GM15510 (cell line): ENCODE data around the gene STAT3.

Experiments used
- POLR2A ChIP-seq: IDR thresholded peaks from 3 replicates; pipeline ENCODE4 v1.6.1; 2011; ENCODE audit warnings: borderline replicate concordance; ENCODE audit not compliant: insufficient read length; ENCODE audit errors: extremely low read depth

The STAT3 gene

DNA sequence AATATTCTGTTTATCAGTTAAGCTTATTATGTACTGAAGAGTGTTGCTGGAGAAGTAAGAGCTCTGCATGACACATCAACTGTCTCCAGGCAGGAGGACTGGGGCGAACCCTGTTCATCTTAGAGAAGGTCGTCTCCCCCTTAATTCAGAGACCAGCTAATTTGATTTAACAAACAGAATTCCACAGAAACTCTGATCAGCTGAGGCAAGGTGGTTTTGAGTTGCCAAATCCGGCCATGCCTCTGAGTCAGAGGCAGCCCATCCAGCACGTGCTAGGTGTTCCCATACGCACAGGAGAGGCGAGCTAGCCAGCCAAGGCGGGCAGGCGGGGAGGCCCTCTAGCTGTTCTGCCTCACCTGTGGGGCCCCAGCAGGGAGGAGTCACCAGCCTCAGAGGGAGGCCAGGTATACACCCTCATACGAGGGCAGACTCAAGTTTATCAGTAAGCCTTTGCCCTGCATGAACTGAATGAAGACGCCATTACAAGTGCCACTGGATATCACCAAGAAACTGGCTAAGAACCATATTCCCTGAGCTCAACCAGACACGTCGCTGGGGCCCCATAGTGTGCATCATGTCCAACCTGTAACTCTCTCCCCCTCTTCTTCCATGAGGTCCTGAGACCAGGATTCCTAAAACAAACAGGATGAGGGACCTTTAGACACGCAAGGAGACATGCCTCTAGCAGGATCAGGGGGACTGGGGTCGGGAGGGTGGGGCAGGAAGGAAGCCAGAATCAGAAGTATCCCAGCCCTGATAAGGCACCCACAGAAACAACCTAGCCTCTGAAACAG lies 74.3 kb downstream of the STAT3 start:
- TF ChIP-seq POLR2A, result no peak

- no peak for TF ChIP-seq POLR2A
These were observed 74.9 kb downstream of the STAT3 start for GRCh38 chr17:42313389-42313772.

DNA sequence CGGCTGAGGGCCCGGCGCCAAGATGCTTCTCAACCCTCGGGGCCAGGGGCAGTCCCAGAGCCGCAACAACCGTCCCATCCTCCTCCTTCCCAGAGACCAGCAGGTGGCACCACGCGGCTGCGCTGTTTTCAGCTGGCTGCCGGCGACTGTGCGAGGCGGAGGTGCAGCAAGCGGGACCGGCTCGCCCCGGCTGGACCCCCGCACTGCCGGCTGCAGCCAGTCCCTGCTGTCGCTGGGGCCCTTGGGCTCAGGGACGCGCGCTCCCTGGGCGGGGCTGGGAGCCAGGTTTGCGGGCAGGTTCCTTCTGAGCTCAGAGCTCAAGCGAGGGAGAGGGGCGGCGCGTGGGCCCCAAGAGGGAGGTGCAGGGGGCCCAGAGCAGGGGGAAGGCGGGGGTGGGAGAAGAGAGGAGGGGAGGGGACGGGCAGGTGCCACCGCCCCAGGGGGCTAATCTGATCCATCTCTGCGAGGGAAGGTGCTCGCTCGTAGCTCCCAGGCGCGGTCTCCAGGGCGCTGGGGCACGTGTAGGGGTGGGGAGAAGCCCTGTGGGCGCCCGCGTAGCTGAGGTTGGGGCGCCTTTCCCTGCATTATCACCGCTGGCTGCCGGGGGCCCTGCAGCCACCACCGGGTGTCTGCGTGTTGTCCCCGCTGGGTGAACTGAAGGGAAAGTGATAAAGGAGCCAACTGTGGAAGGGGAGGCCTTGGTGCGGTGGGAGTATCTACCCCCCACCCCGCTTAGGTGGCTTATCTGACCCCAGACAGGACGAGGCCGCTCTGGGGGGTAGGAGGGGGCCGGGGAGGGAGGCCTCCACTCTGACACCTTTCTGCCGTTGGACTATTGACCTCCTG lies 75.7 kb downstream of the STAT3 start:
- TF ChIP-seq POLR2A, result peak; percentile 21

DNA sequence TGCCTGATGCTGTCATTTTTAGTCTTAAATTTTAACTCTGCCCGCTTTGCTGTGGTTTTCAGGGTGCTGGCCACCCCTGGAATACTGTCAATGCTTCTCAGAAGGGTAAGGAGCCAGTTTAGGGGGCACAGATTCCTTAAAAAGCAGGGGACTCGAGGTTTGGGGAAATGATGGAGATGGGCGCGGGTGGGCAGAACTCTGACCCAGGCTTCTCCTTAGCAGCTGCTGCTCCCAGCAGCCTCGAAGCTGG lies 76.3 kb downstream of the STAT3 start:
- TF ChIP-seq POLR2A, result no peak

DNA sequence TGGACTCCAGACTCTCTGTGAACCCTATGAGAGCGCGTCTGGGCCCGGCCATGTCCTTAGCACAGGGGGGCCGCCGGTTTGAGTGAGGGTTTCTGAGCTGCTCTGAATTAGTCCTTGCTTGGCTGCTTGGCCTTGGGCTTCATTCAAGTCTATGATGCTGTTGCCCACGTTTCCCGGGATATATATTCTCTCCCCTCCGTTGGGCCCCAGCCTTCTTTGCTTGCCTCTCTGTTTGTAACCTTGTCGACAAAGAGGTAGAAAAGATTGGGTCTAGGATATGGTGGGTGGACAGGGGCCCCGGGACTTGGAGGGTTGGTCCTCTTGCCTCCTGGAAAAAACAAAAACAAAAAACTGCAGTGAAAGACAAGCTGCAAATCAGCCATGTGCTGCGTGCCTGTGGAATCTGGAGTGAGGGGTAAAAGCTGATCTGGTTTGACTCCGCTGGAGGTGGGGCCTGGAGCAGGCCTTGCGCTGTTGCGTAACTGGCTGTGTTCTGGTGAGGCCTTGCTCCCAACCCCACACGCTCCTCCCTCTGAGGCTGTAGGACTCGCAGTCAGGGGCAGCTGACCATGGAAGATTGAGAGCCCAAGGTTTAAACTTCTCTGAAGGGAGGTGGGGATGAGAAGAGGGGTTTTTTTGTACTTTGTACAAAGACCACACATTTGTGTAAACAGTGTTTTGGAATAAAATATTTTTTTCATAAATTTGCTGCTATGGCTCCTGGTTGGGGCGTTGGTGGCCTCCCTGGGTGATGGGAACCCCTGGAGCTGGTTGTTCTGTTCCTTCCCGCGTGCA lies 76.8 kb downstream of the STAT3 start:
- no peak for TF ChIP-seq POLR2A

DNA sequence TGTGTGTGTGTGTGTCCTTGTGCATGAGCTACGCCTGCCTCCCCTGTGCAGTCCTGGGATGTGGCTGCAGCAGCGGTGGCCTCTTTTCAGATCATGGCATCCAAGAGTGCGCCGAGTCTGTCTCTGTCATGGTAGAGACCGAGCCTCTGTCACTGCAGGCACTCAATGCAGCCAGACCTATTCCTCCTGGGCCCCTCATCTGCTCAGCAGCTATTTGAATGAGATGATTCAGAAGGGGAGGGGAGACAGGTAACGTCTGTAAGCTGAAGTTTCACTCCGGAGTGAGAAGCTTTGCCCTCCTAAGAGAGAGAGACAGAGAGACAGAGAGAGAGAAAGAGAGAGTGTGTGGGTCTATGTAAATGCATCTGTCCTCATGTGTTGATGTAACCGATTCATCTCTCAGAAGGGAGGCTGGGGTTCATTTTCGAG lies 77.4 kb downstream of the STAT3 start:
- TF ChIP-seq POLR2A, result no peak

- TF ChIP-seq POLR2A, result peak; percentile 8
These were observed 78.1 kb downstream of the STAT3 start for GRCh38 chr17:42309986-42310786.

DNA sequence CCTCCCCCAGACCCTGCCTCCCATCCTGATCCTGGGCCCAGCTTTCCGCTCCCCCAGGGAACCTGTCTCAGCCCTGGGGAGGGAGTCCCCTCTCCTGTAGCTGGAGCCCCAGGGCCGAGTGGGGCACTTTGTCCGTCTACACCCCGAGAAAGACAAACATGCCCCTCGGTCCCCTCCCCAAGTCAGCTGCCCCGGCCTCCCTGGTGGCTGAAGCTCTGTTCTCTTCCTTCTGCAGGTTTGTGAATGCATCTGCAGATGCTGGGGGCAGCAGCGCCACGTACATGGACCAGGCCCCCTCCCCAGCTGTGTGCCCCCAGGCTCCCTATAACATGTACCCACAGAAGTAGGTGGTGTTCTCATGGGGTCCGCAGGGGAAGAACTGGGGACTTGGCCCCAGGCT lies 79.1 kb downstream of the STAT3 start:
- no peak for TF ChIP-seq POLR2A

- TF ChIP-seq POLR2A, result no peak
These were observed 79.8 kb downstream of the STAT3 start for GRCh38 chr17:42308446-42308845.

DNA sequence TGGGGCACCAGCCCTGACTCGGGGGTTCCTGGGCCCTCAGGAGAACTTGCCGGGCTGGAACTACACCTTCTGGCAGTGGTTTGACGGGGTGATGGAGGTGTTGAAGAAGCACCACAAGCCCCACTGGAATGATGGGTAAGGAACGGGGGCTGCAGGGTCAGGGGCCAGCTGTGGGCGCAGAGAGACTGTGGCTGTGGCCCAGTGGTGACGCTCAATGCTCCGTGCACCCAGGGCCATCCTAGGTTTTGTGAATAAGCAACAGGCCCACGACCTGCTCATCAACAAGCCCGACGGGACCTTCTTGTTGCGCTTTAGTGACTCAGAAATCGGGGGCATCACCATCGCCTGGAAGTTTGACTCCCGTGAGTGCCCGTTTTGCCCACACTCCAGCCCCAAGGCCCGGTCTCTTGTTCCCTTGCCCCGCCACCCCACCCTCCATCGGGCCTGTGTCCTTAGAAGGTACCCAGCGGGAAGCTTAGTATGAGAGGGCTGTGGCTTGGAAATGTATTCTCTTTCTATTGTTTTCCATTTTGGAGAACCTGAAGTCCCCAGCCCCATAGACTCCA lies 80.8 kb downstream of the STAT3 start:
- TF ChIP-seq POLR2A, result no peak

- no peak for TF ChIP-seq POLR2A
These were observed 81.9 kb downstream of the STAT3 start for GRCh38 chr17:42306385-42306667.

DNA sequence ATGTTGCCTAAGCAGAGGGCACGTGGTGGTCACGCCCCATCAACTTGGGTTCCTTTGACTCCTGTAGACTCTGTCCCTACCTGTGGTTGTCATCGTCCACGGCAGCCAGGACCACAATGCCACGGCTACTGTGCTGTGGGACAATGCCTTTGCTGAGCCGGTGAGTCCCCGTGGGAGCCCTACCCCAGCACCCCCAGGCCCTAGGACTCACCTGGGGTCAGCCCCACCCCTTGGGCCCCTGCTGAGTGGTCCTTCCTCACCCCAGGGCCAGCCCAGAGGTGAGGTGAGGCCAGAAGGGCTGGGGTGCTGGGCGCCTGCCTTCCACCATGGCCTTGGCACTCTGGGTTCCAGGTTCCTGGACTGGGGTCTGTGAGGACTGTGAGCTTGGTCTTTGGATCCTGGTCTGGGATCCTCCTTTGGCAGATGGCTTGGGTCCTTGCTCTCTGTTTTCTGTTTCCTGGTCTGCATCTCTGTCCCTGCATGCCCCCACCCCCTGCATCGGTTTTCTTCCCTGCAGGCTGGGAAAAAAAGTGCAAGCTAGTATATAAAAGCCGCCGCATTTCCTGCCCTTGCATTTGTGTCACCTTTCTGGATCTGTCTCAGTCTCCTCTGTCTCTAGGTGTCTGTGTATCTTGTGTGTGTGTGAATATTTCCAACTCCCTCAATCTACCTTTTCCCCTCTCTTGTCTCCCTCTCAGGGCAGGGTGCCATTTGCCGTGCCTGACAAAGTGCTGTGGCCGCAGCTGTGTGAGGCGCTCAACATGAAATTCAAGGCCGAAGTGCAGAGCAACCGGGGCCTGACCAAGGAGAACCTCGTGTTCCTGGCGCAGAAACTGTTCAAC lies 82.5 kb downstream of the STAT3 start:
- TF ChIP-seq POLR2A, result no peak

DNA sequence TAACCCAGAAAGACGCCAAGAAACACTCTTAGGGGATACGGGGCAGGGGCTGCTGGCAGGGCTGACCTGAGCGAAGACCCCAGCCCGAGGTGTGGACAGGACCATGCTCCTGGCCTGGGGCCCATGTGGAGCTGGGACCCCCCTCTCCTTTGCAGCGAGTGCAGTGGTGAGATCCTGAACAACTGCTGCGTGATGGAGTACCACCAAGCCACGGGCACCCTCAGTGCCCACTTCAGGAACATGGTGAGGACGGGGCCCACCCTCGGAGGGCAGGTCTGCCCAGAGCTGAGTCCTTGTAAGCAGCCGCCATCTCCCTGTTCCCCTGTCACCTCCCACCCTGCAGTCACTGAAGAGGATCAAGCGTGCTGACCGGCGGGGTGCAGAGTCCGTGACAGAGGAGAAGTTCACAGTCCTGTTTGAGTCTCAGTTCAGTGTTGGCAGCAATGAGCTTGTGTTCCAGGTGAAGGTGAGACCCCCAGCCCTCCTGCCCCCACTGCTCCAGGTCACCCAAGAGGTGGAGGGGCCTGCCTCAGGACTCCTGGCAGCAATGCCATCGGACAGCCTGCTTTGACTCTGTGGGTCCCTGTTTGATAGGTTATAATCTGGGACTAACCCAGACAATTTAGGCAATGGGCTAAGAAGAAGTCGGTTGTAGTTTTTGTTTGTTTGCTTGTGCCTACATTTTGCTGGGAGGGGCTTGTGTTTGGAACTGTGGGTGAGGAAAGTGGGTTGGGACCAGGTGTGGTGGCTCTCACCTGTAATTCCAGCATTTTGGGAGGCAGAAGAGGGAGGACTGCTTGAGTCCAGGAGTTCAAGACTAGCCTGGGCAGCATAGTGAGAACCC lies 83.8 kb downstream of the STAT3 start:
- TF ChIP-seq POLR2A, result no peak
